HepG2 (cell line): ENCODE measurements around the gene FAM110A. TPM values are rescaled to one million over a fixed set of nuclear protein-coding genes. Genes with fewer than 3 reads are reported as not detected.

Experiments
- ATAC-seq: fragments of 200-7000 bp; cut with Tn5 transposase; 3 replicates; pipeline ENCODE4 v1.9.1; 2020; ENCODE audit warnings: mild to moderate bottlenecking, moderate library complexity
- BruUV-seq: library from RNA; stranded (reverse); fragments of 400-500 nt; replicated peaks from 2 replicates; lab custom pipeline; 2021; lab: Mats Ljungman, UMichigan
- CTCF ChIA-PET: fragments of 300-600 bp; formaldehyde crosslinking; extraction: SDS; loops from one replicate; lab custom pipeline; 2021; ENCODE audit warnings: low total read pairs, inconsistent platforms, low intra/inter-chr PET ratio; lab: Yijun Ruan, JAX
- POLR2A ChIA-PET: fragments of 350-600 bp; sonication (Branson Sonifier 250); formaldehyde crosslinking; loops from one replicate; lab custom pipeline; 2020; ENCODE audit warnings: antibody characterized with exemption, inconsistent platforms; lab: Yijun Ruan, JAX
- DNase-seq: peaks from one replicate; pipeline ENCODE4 v3.0.0-alpha.2; 2015; ENCODE audit warnings: low spot score
- FAIRE-seq: peaks from 3 replicates; lab custom pipeline; 2011; peaks lifted over from hg19 to GRCh38; lab: Jason Lieb, UNC
- H2AFZ ChIP-seq: one replicate; pipeline ENCODE4 v1.6.1; 2011; ENCODE audit warnings: low read length, inconsistent platforms
- H3K27ac ChIP-seq: fragments of 300-600 bp; 3 replicates; pipeline ENCODE4 v1.8.0; 2011; ENCODE audit warnings: mixed run types, mild to moderate bottlenecking, mixed read lengths, low read length, inconsistent platforms; ENCODE audit not compliant: insufficient read depth; ENCODE audit errors: extremely low read length
- H3K27me3 ChIP-seq, 2 experiments: fragments of 200-600 bp in 1 of 2; 2 replicates in 1 of 2; 3 replicates in 1 of 2; pipeline versions ENCODE4 v1.6.0 to v1.8.0; 2011; ENCODE audit warnings: low read length in 2 of 2, mild to moderate bottlenecking in 2 of 2, moderate library complexity in 2 of 2, inconsistent platforms in 1 of 2; ENCODE audit not compliant: insufficient read depth in 2 of 2, control insufficient read depth in 1 of 2
- H3K36me3 ChIP-seq, 2 experiments: fragments of 200-600 bp in 1 of 2; replicated peaks in 1 of 2; 2 replicates in 1 of 2; 3 replicates in 1 of 2; pipeline versions ENCODE4 v1.5.1 to v1.8.0; 2011; ENCODE audit warnings: low read length in 2 of 2, inconsistent platforms in 1 of 2; ENCODE audit not compliant: insufficient read depth in 2 of 2, control insufficient read depth in 1 of 2
- H3K4me1 ChIP-seq: 2 replicates; pipeline ENCODE4 v1.5.1; 2012; ENCODE audit warnings: low read length, inconsistent platforms; ENCODE audit not compliant: insufficient read depth
- H3K4me2 ChIP-seq: 2 replicates; pipeline ENCODE4 v1.6.0; 2011; ENCODE audit warnings: low read depth, low read length, inconsistent platforms
- H3K4me3 ChIP-seq, 3 experiments: fragments of 200-600 bp in 1 of 3; sonication (generic), shearing (Covaris generic) in 1 of 3; replicated peaks in 1 of 3; 2 replicates each; pipeline ENCODE4 v1.5.1; 2011 to 2016; ENCODE audit warnings: low read length in 3 of 3, inconsistent platforms in 2 of 3, low read depth in 2 of 3, mild to moderate bottlenecking in 2 of 3, control low read depth in 1 of 3, mixed read lengths in 1 of 3; ENCODE audit not compliant: insufficient read depth in 1 of 3
- H3K79me2 ChIP-seq: one replicate; pipeline ENCODE4 v1.6.1; 2011; ENCODE audit warnings: low read length, inconsistent platforms; ENCODE audit not compliant: insufficient read depth
- H3K9ac ChIP-seq: 2 replicates; pipeline ENCODE4 v1.6.0; 2011; ENCODE audit warnings: mild to moderate bottlenecking, low read depth, low read length, inconsistent platforms; ENCODE audit not compliant: insufficient read depth
- H3K9me3 ChIP-seq: 2 replicates; pipeline ENCODE4 v1.5.1; 2012; ENCODE audit warnings: mild to moderate bottlenecking, low read length
- H4K20me1 ChIP-seq: 2 replicates; pipeline ENCODE4 v1.6.0; 2011; ENCODE audit warnings: inconsistent platforms, mild to moderate bottlenecking, low read length, moderate library complexity; ENCODE audit not compliant: insufficient read depth
- ELF4 ChIP-seq: sonication (generic); formaldehyde crosslinking; IDR thresholded peaks from 2 replicates; pipeline ENCODE4 v1.5.0; 2020; ENCODE audit warnings: missing genetic modification reagents, mild to moderate bottlenecking, moderate library complexity, borderline replicate concordance
- GLI4 ChIP-seq: sonication (generic); formaldehyde crosslinking; IDR thresholded peaks from 2 replicates; pipeline ENCODE4 v1.5.1; 2020; ENCODE audit warnings: missing genetic modification reagents, mild to moderate bottlenecking, moderate library complexity, borderline replicate concordance
- MIER2 ChIP-seq: IDR thresholded peaks from 2 replicates; pipeline ENCODE4 v1.6.1; 2016; ENCODE audit warnings: missing biosample characterization, missing genetic modification reagents
- PAF1 ChIP-seq: IDR thresholded peaks from 2 replicates; pipeline ENCODE4 v1.6.1; 2016; ENCODE audit warnings: missing genetic modification reagents, missing compliant biosample characterization
- TARDBP ChIP-seq: sonication (generic); formaldehyde crosslinking; IDR thresholded peaks from 2 replicates; pipeline ENCODE4 v1.8.0; 2022; ENCODE audit warnings: mild to moderate bottlenecking, missing genetic modification reagents
- ZNF136 ChIP-seq: sonication (generic); formaldehyde crosslinking; IDR thresholded peaks from 2 replicates; pipeline ENCODE4 v1.8.1; 2022; ENCODE audit warnings: low read depth, mild to moderate bottlenecking, moderate library complexity, missing genetic modification reagents
- ZNF180 ChIP-seq: sonication (generic); formaldehyde crosslinking; IDR thresholded peaks from 2 replicates; pipeline ENCODE4 v1.4.0; 2020; ENCODE audit warnings: low read depth, missing genetic modification reagents, borderline replicate concordance
- ZNF234 ChIP-seq: sonication (generic); formaldehyde crosslinking; conservative IDR thresholded peaks from 2 replicates; pipeline ENCODE4 v1.5.1; 2020; ENCODE audit warnings: mild to moderate bottlenecking, missing genetic modification reagents
- ZNF614 ChIP-seq: IDR thresholded peaks from 2 replicates; pipeline ENCODE4 v1.6.1; 2018; ENCODE audit warnings: missing biosample characterization, missing genetic modification reagents, inconsistent platforms, borderline replicate concordance
- ZNF775 ChIP-seq: sonication (generic); formaldehyde crosslinking; IDR thresholded peaks from 2 replicates; pipeline ENCODE4 v1.4.0; 2020; ENCODE audit warnings: missing genetic modification reagents, mild to moderate bottlenecking, moderate library complexity, borderline replicate concordance
- ZSCAN12 ChIP-seq: sonication (generic); formaldehyde crosslinking; IDR thresholded peaks from 2 replicates; pipeline ENCODE4 v1.9.0; 2021; ENCODE audit warnings: mild to moderate bottlenecking, missing genetic modification reagents
- WGBS: methylation state at CpG from one replicate; pipeline ENCODE4 v1.1.6; 2017; ENCODE audit warnings: low lambda C conversion rate; 5-methylcytosine and 5-hydroxymethylcytosine counted together
- in situ Hi-C: cut with HindIII; loops from 2 replicates; pipeline ENCODE4 v1.10.0; 2017; ENCODE audit warnings: low pct_unique_long_range_greater_than_20kb; ENCODE audit not compliant: extremely low pct_ligation_motif_present
- intact Hi-C: fragments of 100-400 bp; cut with micrococcal nuclease; formaldehyde crosslinking; loops from one replicate; pipeline ENCODE4 v1.10.0; 2022; ENCODE audit not compliant: unreplicated experiment
- polyA plus RNA-seq, 8 experiments: library from polyadenylated mRNA; depleted of rRNA in 3 of 8; stranded (reverse) in 7 of 8; unstranded in 1 of 8; fragments of >200 nt; fragmentation: Illumina TruSeq in 4 of 8; extraction: Trizol in 4 of 8; gene quantifications; 2 replicates each; pipeline versions ENCODE4 v1.2.1 to v1.2.3, GENCODE V29; 2011 to 2016; ENCODE audit warnings: low read depth in 4 of 8, missing spikeins in 1 of 8, mixed read lengths in 1 of 8; ENCODE audit not compliant: insufficient read depth in 1 of 8
- total RNA-seq, 5 experiments: library from RNA; depleted of rRNA; stranded (reverse); fragments of >200 nt; fragmentation: Illumina TruSeq; extraction: Trizol; gene quantifications; 2 replicates each; pipeline ENCODE4 v1.2.3, GENCODE V29; 2016; ENCODE audit warnings: low read depth in 1 of 5
- TF ChIP-seq, protein P1 (sequence below), 2 experiments: sonication (generic) in 1 of 2; formaldehyde crosslinking in 1 of 2; IDR thresholded peaks; 2 replicates each; pipeline versions ENCODE4 v1.5.1 to v1.6.1; 2011 to 2020; ENCODE audit warnings: borderline replicate concordance in 1 of 2, low read depth in 1 of 2, low read length in 1 of 2, mild to moderate bottlenecking in 1 of 2, missing genetic modification reagents in 1 of 2, moderate library complexity in 1 of 2
- TF ChIP-seq, protein P2 (sequence below): sonication (generic); formaldehyde crosslinking; IDR thresholded peaks from 2 replicates; pipeline ENCODE4 v1.5.0; 2020; ENCODE audit warnings: missing genetic modification reagents

The FAM110A gene
- total and polyA plus RNA-seq, 2 of the 13 experiments (the other 11 are each of a cell fraction or from before 2014, with no cell fraction given) = 1.9 TPM

GRCh38 chr20:831956-832355, 1.6 kb upstream of the FAM110A start:
- no peaks in the 10 kb centered on the region for H3K79me2 ChIP-seq
- ChIA-PET CTCF (no interaction called here), POLR2A (interaction anchor here (0.9 kb wide), 1 partner anchor 124 kb away, joined by 3 read pairs; no protein-coding TSS in a partner anchor)
- TF ChIP-seq PAF1 (CRISPR knock-in tag) = no peak
- no peak overlapping the region for H3K4me2 ChIP-seq
- BruUV-seq = no TSS peak
- no peak overlapping the region for H2AFZ ChIP-seq
- no peak overlapping the region for H3K9ac ChIP-seq
- no peak for FAIRE-seq
- H4K20me1 ChIP-seq = no peaks in the 10 kb centered on the region
- no peak overlapping the region for H3K27ac ChIP-seq
- peaks cover 15% of the 10 kb centered on the region for H3K4me1 ChIP-seq
- 84% methylated on average over 3 of the region's 3 CpGs for WGBS
- H3K36me3 ChIP-seq = no peaks in the 10 kb centered on the region
- H3K27me3 ChIP-seq = peaks cover 0 to 8% of the 10 kb centered on the region in 2 experiments; a peak in 3 of 5 replicates
- no peak for ATAC-seq
- no peak overlapping the region for H3K4me3 ChIP-seq
- intact Hi-C loops = loop anchor here (5.0 kb wide), 1 partner anchor 1130 kb away; no protein-coding TSS in a partner anchor
- DNase-seq = no peak
- in situ Hi-C loops = no loop called here
- H3K9me3 ChIP-seq = no peaks in the 10 kb centered on the region

DNA sequence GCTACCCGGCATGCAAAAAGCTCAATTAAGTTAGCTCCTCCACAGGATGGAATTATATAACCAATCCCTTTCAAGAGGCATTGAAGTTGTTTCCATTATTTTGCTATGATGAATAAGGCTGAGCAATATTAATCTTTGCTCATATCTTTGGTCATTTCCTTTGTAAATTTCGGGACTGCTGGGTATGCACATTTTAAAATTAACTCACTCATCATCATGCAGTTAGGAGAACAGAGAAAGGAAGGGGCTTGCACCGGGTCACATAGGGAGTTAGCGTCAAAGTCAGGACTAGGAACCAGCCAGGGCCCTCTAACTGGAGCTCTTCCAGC, 430 bp upstream of the FAM110A start:
- no peaks in the 10 kb centered on the region for H4K20me1 ChIP-seq
- no TSS peak for BruUV-seq
- no peak for DNase-seq

More for the DNA sequence above, 430 bp upstream of the FAM110A start:
- WGBS = 9% methylated on average over 4 of the region's 4 CpGs
- in situ Hi-C loops = no loop called here
- no peaks in the 10 kb centered on the region for H3K36me3 ChIP-seq
- H3K9ac ChIP-seq = 0 out of 2 replicates have a peak overlapping the region, but pooled peaks have one; percentile 68
- peaks cover 0 to 7% of the 10 kb centered on the region in 2 experiments; a peak in 3 of 5 replicates for H3K27me3 ChIP-seq
- peak; percentile 63; the same call in 1 of the 2 replicates for TF ChIP-seq ZNF136 (CRISPR knock-in tag)
- TF ChIP-seq, protein P1, sequence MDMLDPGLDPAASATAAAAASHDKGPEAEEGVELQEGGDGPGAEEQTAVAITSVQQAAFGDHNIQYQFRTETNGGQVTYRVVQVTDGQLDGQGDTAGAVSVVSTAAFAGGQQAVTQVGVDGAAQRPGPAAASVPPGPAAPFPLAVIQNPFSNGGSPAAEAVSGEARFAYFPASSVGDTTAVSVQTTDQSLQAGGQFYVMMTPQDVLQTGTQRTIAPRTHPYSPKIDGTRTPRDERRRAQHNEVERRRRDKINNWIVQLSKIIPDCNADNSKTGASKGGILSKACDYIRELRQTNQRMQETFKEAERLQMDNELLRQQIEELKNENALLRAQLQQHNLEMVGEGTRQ (IDR thresholded peaks at IDR 0.05; ENCODE audit: low read depth, low read length) = no peak
- TF ChIP-seq, protein P1 (CRISPR knock-in tag; IDR thresholded peaks at IDR 0.05; ENCODE audit: borderline replicate concordance) = peak; percentile 36; the same call in 1 of the 2 replicates
- TF ChIP-seq ZNF180 (CRISPR knock-in tag) = 0 out of 2 replicates have a peak, but pooled peaks have one; percentile 1
- no peak for TF ChIP-seq TARDBP (CRISPR knock-in tag)
- TF ChIP-seq ZSCAN12 (CRISPR knock-in tag) = 0 out of 2 replicates have a peak, but pooled peaks have one; percentile 18
- TF ChIP-seq ZNF234 = no peak
- TF ChIP-seq, protein P2, sequence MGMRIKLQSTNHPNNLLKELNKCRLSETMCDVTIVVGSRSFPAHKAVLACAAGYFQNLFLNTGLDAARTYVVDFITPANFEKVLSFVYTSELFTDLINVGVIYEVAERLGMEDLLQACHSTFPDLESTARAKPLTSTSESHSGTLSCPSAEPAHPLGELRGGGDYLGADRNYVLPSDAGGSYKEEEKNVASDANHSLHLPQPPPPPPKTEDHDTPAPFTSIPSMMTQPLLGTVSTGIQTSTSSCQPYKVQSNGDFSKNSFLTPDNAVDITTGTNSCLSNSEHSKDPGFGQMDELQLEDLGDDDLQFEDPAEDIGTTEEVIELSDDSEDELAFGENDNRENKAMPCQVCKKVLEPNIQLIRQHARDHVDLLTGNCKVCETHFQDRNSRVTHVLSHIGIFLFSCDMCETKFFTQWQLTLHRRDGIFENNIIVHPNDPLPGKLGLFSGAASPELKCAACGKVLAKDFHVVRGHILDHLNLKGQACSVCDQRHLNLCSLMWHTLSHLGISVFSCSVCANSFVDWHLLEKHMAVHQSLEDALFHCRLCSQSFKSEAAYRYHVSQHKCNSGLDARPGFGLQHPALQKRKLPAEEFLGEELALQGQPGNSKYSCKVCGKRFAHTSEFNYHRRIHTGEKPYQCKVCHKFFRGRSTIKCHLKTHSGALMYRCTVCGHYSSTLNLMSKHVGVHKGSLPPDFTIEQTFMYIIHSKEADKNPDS = peak; percentile 21; the same call in 1 of the 2 replicates
- no peak for TF ChIP-seq ZNF614
- no peak for TF ChIP-seq ZNF775 (CRISPR knock-in tag)
- 0 out of 2 replicates have a peak, but pooled peaks have one; percentile 2 for TF ChIP-seq MIER2 (CRISPR knock-in tag)
- TF ChIP-seq GLI4 (CRISPR knock-in tag) = 0 out of 2 replicates have a peak, but pooled peaks have one; percentile 15
- 0 out of 2 replicates have a peak, but pooled peaks have one; percentile 30 for TF ChIP-seq ELF4
- TF ChIP-seq, all 625 proteins: peak for 8
- no peak overlapping the region for H3K27ac ChIP-seq
- FAIRE-seq (no peak), ATAC-seq (no peak)
- ChIA-PET POLR2A (interaction anchor here (1.0 kb wide), 1 partner anchor 30 kb away, joined by 3 read pairs; no protein-coding TSS in a partner anchor), CTCF (no interaction called here)
- H3K79me2 ChIP-seq = no peaks in the 10 kb centered on the region
- peak overlapping the region; percentile 40 to 81 (median 66) for H3K4me3 ChIP-seq
- peak overlapping the region; percentile 91 for H3K4me2 ChIP-seq
- H3K4me1 ChIP-seq = peaks cover 15% of the 10 kb centered on the region
- H3K9me3 ChIP-seq = no peaks in the 10 kb centered on the region
- intact Hi-C loops = loop anchor here (5.0 kb wide), 1 partner anchor 1129 kb away; no protein-coding TSS in a partner anchor
- H2AFZ ChIP-seq = no peak overlapping the region
